DND-41 (cell line): ENCODE measurements around the gene RAB14.
"Not testable (repeated sequence)": the region's sequence is repeated elsewhere in the genome, so short reads cannot be mapped to it uniquely, and the experiment has no call there.

ENCODE experiments used
- ATAC-seq: fragments of 200-7000 bp; cut with Tn5 transposase; 3 replicates; pipeline ENCODE4 v1.9.1; 2021; ENCODE audit warnings: low read depth; ENCODE audit not compliant: insufficient read depth
- DNase-seq: peaks from one replicate; pipeline ENCODE4 v3.0.0-alpha.2; 2020
- H2AFZ ChIP-seq: 2 replicates; pipeline ENCODE4 v1.6.0; 2012; ENCODE audit warnings: low read depth, low read length
- H3K27ac ChIP-seq: 2 replicates; pipeline ENCODE4 v1.5.1; 2012; ENCODE audit warnings: low read length, inconsistent platforms
- H3K27me3 ChIP-seq: fragments of 200-600 bp; sonication (generic); 2 replicates; pipeline ENCODE4 v1.6.0; 2012; ENCODE audit warnings: low read length, mild to moderate bottlenecking, inconsistent platforms; ENCODE audit not compliant: insufficient read depth, poor library complexity
- H3K36me3 ChIP-seq: 2 replicates; pipeline ENCODE4 v1.5.1; 2012; ENCODE audit warnings: low read length, inconsistent platforms; ENCODE audit not compliant: insufficient read depth
- H3K4me1 ChIP-seq: 2 replicates; pipeline ENCODE4 v1.5.1; 2012; ENCODE audit warnings: mild to moderate bottlenecking, low read length; ENCODE audit not compliant: insufficient read depth
- H3K4me2 ChIP-seq: 2 replicates; pipeline ENCODE4 v1.6.0; 2012; ENCODE audit warnings: mild to moderate bottlenecking, moderate library complexity, low read length, inconsistent platforms; ENCODE audit not compliant: insufficient read depth
- H3K4me3 ChIP-seq, 2 experiments: fragments of 200-600 bp in 1 of 2; shearing (Covaris generic) in 1 of 2; 2 replicates each; pipeline ENCODE4 v1.5.1; 2012 to 2016; ENCODE audit warnings: inconsistent platforms in 2 of 2, low read length in 2 of 2, mild to moderate bottlenecking in 2 of 2, low read depth in 1 of 2, moderate library complexity in 1 of 2
- H3K79me2 ChIP-seq: 2 replicates; pipeline ENCODE4 v1.6.0; 2012; ENCODE audit warnings: low read length, inconsistent platforms; ENCODE audit not compliant: insufficient read depth
- H3K9ac ChIP-seq: 2 replicates; pipeline ENCODE4 v1.6.0; 2012; ENCODE audit warnings: low read depth, mild to moderate bottlenecking, inconsistent platforms, low read length, moderate library complexity
- H3K9me3 ChIP-seq: 2 replicates; pipeline ENCODE4 v1.5.1; 2012; ENCODE audit warnings: low read length, moderate library complexity, mild to moderate bottlenecking, inconsistent platforms; ENCODE audit not compliant: insufficient read depth, severe bottlenecking
- H4K20me1 ChIP-seq: 2 replicates; pipeline ENCODE4 v1.6.0; 2012; ENCODE audit warnings: low read length; ENCODE audit not compliant: insufficient read depth
- EZH2 ChIP-seq: IDR thresholded peaks from 3 replicates; pipeline ENCODE4 v1.6.1; 2012; ENCODE audit warnings: borderline replicate concordance, low read depth, mild to moderate bottlenecking, moderate library complexity, low read length, inconsistent platforms; ENCODE audit not compliant: severe bottlenecking
- TF ChIP-seq, protein P1 (sequence below): IDR thresholded peaks from 2 replicates; pipeline ENCODE4 v1.5.1; 2012; ENCODE audit warnings: borderline replicate concordance, low read length, moderate library complexity, mild to moderate bottlenecking; ENCODE audit not compliant: poor library complexity, severe bottlenecking; ENCODE audit errors: extremely low read depth

RAB14 gene

GRCh38 chr9:121135642-121136041 lies 66.0 kb downstream of the RAB14 start:
- no peak overlapping the region for H3K9ac ChIP-seq
- H3K27ac ChIP-seq, result no peak overlapping the region
- DNase-seq (no peak), ATAC-seq (no peak)
- no peak for TF ChIP-seq EZH2
- TF ChIP-seq, protein P1, sequence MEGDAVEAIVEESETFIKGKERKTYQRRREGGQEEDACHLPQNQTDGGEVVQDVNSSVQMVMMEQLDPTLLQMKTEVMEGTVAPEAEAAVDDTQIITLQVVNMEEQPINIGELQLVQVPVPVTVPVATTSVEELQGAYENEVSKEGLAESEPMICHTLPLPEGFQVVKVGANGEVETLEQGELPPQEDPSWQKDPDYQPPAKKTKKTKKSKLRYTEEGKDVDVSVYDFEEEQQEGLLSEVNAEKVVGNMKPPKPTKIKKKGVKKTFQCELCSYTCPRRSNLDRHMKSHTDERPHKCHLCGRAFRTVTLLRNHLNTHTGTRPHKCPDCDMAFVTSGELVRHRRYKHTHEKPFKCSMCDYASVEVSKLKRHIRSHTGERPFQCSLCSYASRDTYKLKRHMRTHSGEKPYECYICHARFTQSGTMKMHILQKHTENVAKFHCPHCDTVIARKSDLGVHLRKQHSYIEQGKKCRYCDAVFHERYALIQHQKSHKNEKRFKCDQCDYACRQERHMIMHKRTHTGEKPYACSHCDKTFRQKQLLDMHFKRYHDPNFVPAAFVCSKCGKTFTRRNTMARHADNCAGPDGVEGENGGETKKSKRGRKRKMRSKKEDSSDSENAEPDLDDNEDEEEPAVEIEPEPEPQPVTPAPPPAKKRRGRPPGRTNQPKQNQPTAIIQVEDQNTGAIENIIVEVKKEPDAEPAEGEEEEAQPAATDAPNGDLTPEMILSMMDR, result no peak
- H3K4me3 ChIP-seq, result no peak overlapping the region
- H3K36me3 ChIP-seq, result peaks cover 76% of the 10 kb centered on the region
- H2AFZ ChIP-seq, result no peak overlapping the region
- peaks cover 11% of the 10 kb centered on the region; the same call in 1 of the 2 replicates for H3K79me2 ChIP-seq
- H4K20me1 ChIP-seq, result peaks cover 9% of the 10 kb centered on the region; the same call in 1 of the 2 replicates
- H3K4me1 ChIP-seq, result no peaks in the 10 kb centered on the region
- no peaks in the 10 kb centered on the region for H3K27me3 ChIP-seq
- no peak overlapping the region for H3K4me2 ChIP-seq
- no peaks in the 10 kb centered on the region for H3K9me3 ChIP-seq

- ATAC-seq (no peak), DNase-seq (peak; percentile 24)
- Histone ChIP-seq H3K79me2 (peaks cover 14% of the 10 kb centered on the region; the same call in 1 of the 2 replicates), H3K4me3 (no peak overlapping the region), H3K9me3 (no peaks in the 10 kb centered on the region), H2AFZ (no peak overlapping the region), H3K9ac (no peak overlapping the region), H4K20me1 (peaks cover 9% of the 10 kb centered on the region; the same call in 1 of the 2 replicates), H3K27ac (no peak overlapping the region), H3K27me3 (no peaks in the 10 kb centered on the region), H3K4me2 (no peak overlapping the region), H3K4me1 (no peaks in the 10 kb centered on the region), H3K36me3 (peaks cover 52% of the 10 kb centered on the region)
- TF ChIP-seq EZH2, result no peak
- TF ChIP-seq, protein P1, result no peak
Observed at GRCh38 chr9:121133104-121133816, 68.4 kb downstream of the RAB14 start.

GRCh38 chr9:121129384-121129783 lies 72.3 kb downstream of the RAB14 start:
- Histone ChIP-seq H3K79me2 (peaks cover 25% of the 10 kb centered on the region; the same call in 1 of the 2 replicates), H3K36me3 (peaks cover 50% of the 10 kb centered on the region)
- not testable (repeated sequence) for DNase-seq, H3K4me2 ChIP-seq, H4K20me1 ChIP-seq, H3K4me1 ChIP-seq, H3K9me3 ChIP-seq, H3K9ac ChIP-seq, H2AFZ ChIP-seq, H3K27me3 ChIP-seq, ATAC-seq, H3K27ac ChIP-seq, H3K4me3 ChIP-seq
